Central memory CD8-positive, alpha-beta T cell (primary cell): ENCODE measurements around the gene DPP6.
"Not testable (repeated sequence)": the region's sequence is repeated elsewhere in the genome, so short reads cannot be mapped to it uniquely, and the experiment has no call there.

Experiments
- ATAC-seq: fragments of 150-1000 bp; cut with Tn5 transposase; replicated peaks from 2 replicates; pipeline ENCODE4 v1.10.0; 2022; ENCODE audit warnings: mild to moderate bottlenecking, moderate FRiP score, moderate number of reproducible peaks; ENCODE audit not compliant: poor library complexity, severe bottlenecking; ENCODE audit errors: extremely low read depth
- DNase-seq, 2 donors: peaks; one replicate each; pipeline ENCODE4 v3.0.0; 2021; ENCODE audit warnings: low spot score in 2 of 2
- H3K27ac Mint-ChIP-seq: one replicate; pipeline ENCODE4 v1.8.0; 2022; ENCODE audit warnings: low read depth, mild to moderate bottlenecking, moderate library complexity, mixed read lengths
- H3K27me3 Mint-ChIP-seq: one replicate; pipeline ENCODE4 v1.8.0; 2022; ENCODE audit warnings: mixed read lengths
- H3K36me3 Mint-ChIP-seq: one replicate; pipeline ENCODE4 v1.8.0; 2022; ENCODE audit warnings: mild to moderate bottlenecking, moderate library complexity, mixed read lengths; ENCODE audit not compliant: insufficient read depth
- H3K4me1 Mint-ChIP-seq: one replicate; pipeline ENCODE4 v1.8.0; 2022; ENCODE audit warnings: mixed read lengths
- H3K4me3 Mint-ChIP-seq: one replicate; pipeline ENCODE4 v1.8.0; 2022; ENCODE audit warnings: mild to moderate bottlenecking, moderate library complexity, mixed read lengths
- H3K9me3 Mint-ChIP-seq: one replicate; pipeline ENCODE4 v1.8.0; 2022; ENCODE audit warnings: mixed read lengths

DPP6 gene

GRCh38 chr7:154145922-154146706 lies 93.9 kb downstream of the DPP6 start:
- not testable (repeated sequence) for H3K27ac Mint-ChIP-seq, H3K27me3 Mint-ChIP-seq, H3K4me1 Mint-ChIP-seq, H3K36me3 Mint-ChIP-seq, H3K9me3 Mint-ChIP-seq, ATAC-seq, DNase-seq, H3K4me3 Mint-ChIP-seq

GRCh38 chr7:154146707-154147038 lies 94.5 kb downstream of the DPP6 start:
- not testable (repeated sequence) for H3K4me3 Mint-ChIP-seq, DNase-seq, H3K27ac Mint-ChIP-seq, ATAC-seq, H3K9me3 Mint-ChIP-seq, H3K36me3 Mint-ChIP-seq, H3K27me3 Mint-ChIP-seq, H3K4me1 Mint-ChIP-seq

GRCh38 chr7:154148791-154149516 lies 96.8 kb downstream of the DPP6 start:
- not testable (repeated sequence) for H3K4me3 Mint-ChIP-seq, ATAC-seq, DNase-seq, H3K27me3 Mint-ChIP-seq, H3K4me1 Mint-ChIP-seq, H3K36me3 Mint-ChIP-seq, H3K9me3 Mint-ChIP-seq, H3K27ac Mint-ChIP-seq

- H3K36me3 Mint-ChIP-seq, H3K27ac Mint-ChIP-seq, H3K4me3 Mint-ChIP-seq, DNase-seq, H3K9me3 Mint-ChIP-seq, ATAC-seq, H3K27me3 Mint-ChIP-seq, H3K4me1 Mint-ChIP-seq: not testable (repeated sequence)
Measured at GRCh38 chr7:154150656-154151055, 98.5 kb downstream of the DPP6 start.

- not testable (repeated sequence) for H3K36me3 Mint-ChIP-seq, H3K9me3 Mint-ChIP-seq, H3K4me3 Mint-ChIP-seq, ATAC-seq, H3K27ac Mint-ChIP-seq, DNase-seq, H3K4me1 Mint-ChIP-seq, H3K27me3 Mint-ChIP-seq
Measured at GRCh38 chr7:154151306-154151705, 99.1 kb downstream of the DPP6 start.

GRCh38 chr7:154155928-154156327 lies 103.7 kb downstream of the DPP6 start:
- not testable (repeated sequence) for ATAC-seq, DNase-seq, H3K27ac Mint-ChIP-seq, H3K9me3 Mint-ChIP-seq, H3K27me3 Mint-ChIP-seq, H3K4me1 Mint-ChIP-seq, H3K36me3 Mint-ChIP-seq, H3K4me3 Mint-ChIP-seq

- H3K27me3 Mint-ChIP-seq, H3K9me3 Mint-ChIP-seq, H3K4me3 Mint-ChIP-seq, ATAC-seq, H3K4me1 Mint-ChIP-seq, H3K27ac Mint-ChIP-seq, DNase-seq, H3K36me3 Mint-ChIP-seq: not testable (repeated sequence)
Measured at GRCh38 chr7:154162921-154163320, 110.7 kb downstream of the DPP6 start.

- not testable (repeated sequence) for H3K9me3 Mint-ChIP-seq, H3K4me3 Mint-ChIP-seq, H3K27ac Mint-ChIP-seq, ATAC-seq, H3K27me3 Mint-ChIP-seq, H3K36me3 Mint-ChIP-seq, H3K4me1 Mint-ChIP-seq, DNase-seq
Measured at GRCh38 chr7:154163642-154164041, 111.4 kb downstream of the DPP6 start.

GRCh38 chr7:154167051-154167450 lies 114.9 kb downstream of the DPP6 start:
- Mint-ChIP-seq H3K4me3 (no peak overlapping the region), H3K4me1 (no peaks in the 10 kb centered on the region)
- no peak for ATAC-seq

GRCh38 chr7:154167807-154168206 lies 115.6 kb downstream of the DPP6 start:
- Mint-ChIP-seq H3K9me3 (peaks cover 10% of the 10 kb centered on the region), H3K4me1 (no peaks in the 10 kb centered on the region), H3K27me3 (no peaks in the 10 kb centered on the region), H3K4me3 (no peak overlapping the region), H3K36me3 (no peaks in the 10 kb centered on the region), H3K27ac (no peak overlapping the region)
- DNase-seq (no peak), ATAC-seq (no peak)

More at GRCh38 chr7:154167051-154167450, 114.9 kb downstream of the DPP6 start:
- Mint-ChIP-seq H3K9me3 (peaks cover 10% of the 10 kb centered on the region), H3K27ac (no peak overlapping the region), H3K27me3 (no peaks in the 10 kb centered on the region), H3K36me3 (no peaks in the 10 kb centered on the region)
- no peak for DNase-seq

- Mint-ChIP-seq H3K4me1 (no peaks in the 10 kb centered on the region), H3K4me3 (no peak overlapping the region), H3K9me3 (peaks cover 5% of the 10 kb centered on the region), H3K27ac (no peak overlapping the region), H3K36me3 (no peaks in the 10 kb centered on the region), H3K27me3 (no peaks in the 10 kb centered on the region)
- DNase-seq, result no peak
- ATAC-seq, result no peak
Measured at GRCh38 chr7:154171422-154171821, 119.2 kb downstream of the DPP6 start.

GRCh38 chr7:154172236-154172635 lies 120.0 kb downstream of the DPP6 start:
- no peaks in the 10 kb centered on the region for H3K36me3 Mint-ChIP-seq
- no peak overlapping the region for H3K27ac Mint-ChIP-seq
- no peak for ATAC-seq
- no peaks in the 10 kb centered on the region for H3K27me3 Mint-ChIP-seq
- H3K9me3 Mint-ChIP-seq, result peaks cover 5% of the 10 kb centered on the region
- no peak for DNase-seq
- no peaks in the 10 kb centered on the region for H3K4me1 Mint-ChIP-seq
- H3K4me3 Mint-ChIP-seq, result no peak overlapping the region

GRCh38 chr7:154177584-154177983 lies 125.4 kb downstream of the DPP6 start:
- no peaks in the 10 kb centered on the region for H3K36me3 Mint-ChIP-seq

More at GRCh38 chr7:154177584-154177983, 125.4 kb downstream of the DPP6 start:
- H3K27ac Mint-ChIP-seq, result no peak overlapping the region
- no peak for ATAC-seq
- H3K4me1 Mint-ChIP-seq, result no peaks in the 10 kb centered on the region
- H3K9me3 Mint-ChIP-seq, result peaks cover 5% of the 10 kb centered on the region
- H3K4me3 Mint-ChIP-seq, result no peak overlapping the region
- DNase-seq, result no peak
- H3K27me3 Mint-ChIP-seq, result no peaks in the 10 kb centered on the region
